ENCODE data around the gene CFL1. TPM values are rescaled to one million over a fixed set of nuclear protein-coding genes. Genes with fewer than 3 reads are reported as not detected.
A peak's percentile ranks its signal among the peaks of the same experiment; 100 is the strongest.

CFL1 gene
- total RNA-seq, 4 donors from 2014 or later, result 961 to 2,313 (median 1,456) TPM

- TF ChIP-seq POLR2A (IDR thresholded peaks at IDR 0.05) (peak in 1 of 2 donors; percentile 19), CTCF (IDR thresholded peaks at IDR 0.05) (no peak)
- Histone ChIP-seq H3K36me3 (no peaks in the 10 kb centered on the region), H3K4me1 (peaks cover 0 to 61% (median 35%) of the 10 kb centered on the region in 4 donors), H3K9me3 (no peaks in the 10 kb centered on the region), H3K27me3 (no peaks in the 10 kb centered on the region), H3K4me3 (peak overlapping the region; percentile 63 to 75 (median 71)), H3K27ac (peak overlapping the region; percentile 89 to 99 (median 93))
- peak in 2 of 3 donors; percentile 57 to 61 for DNase-seq
Measured at GRCh38 chr11:65891219-65892136, 33.5 kb upstream of the CFL1 start.

- TF ChIP-seq POLR2A (IDR thresholded peaks at IDR 0.05) (peak; percentile 83 to 95), CTCF (IDR thresholded peaks at IDR 0.05) (peak in 4 of 6 experiments; percentile 19 to 38 (median 37))
- no peaks in the 10 kb centered on the region for H3K27me3 ChIP-seq
- peaks cover 0 to under 1% (median 0%) of the 10 kb centered on the region in 3 donors for H3K36me3 ChIP-seq
- peak within 1 kb of the TSS; percentile 63 to 83 (median 76) for H3K4me3 ChIP-seq
- peak; percentile 98 to 100 (median 99) for DNase-seq
- H3K9me3 ChIP-seq, result no peaks in the 10 kb centered on the region
- peaks cover 0 to 70% (median 35%) of the 10 kb centered on the region in 4 donors for H3K4me1 ChIP-seq
- H3K27ac ChIP-seq, result peak within 1 kb of the TSS; percentile 89 to 99 (median 93)
Measured at GRCh38 chr11:65890324-65891218, 32.6 kb upstream of the CFL1 start, which contains the start of gene CCDC85B. Gene CCDC85B (plus strand): TSS chr11:65890673. CDS start chr11:65890784, 111 bp downstream.

- peak; percentile 85 to 90 for TF ChIP-seq POLR2A (IDR thresholded peaks at IDR 0.05)
- peak; percentile 83 to 98 (median 96) for TF ChIP-seq CTCF (IDR thresholded peaks at IDR 0.05)
- DNase-seq, result peak; percentile 96 to 99 (median 98)
- H3K27me3 ChIP-seq, result no peaks in the 10 kb centered on the region
- peaks cover 0 to 18% (median 0%) of the 10 kb centered on the region in 3 donors for H3K36me3 ChIP-seq
- H3K27ac ChIP-seq, result peak within 1 kb of the TSS; percentile 89 to 99 (median 93)
- H3K9me3 ChIP-seq, result no peaks in the 10 kb centered on the region
- peak within 1 kb of the TSS; percentile 63 to 83 (median 76) for H3K4me3 ChIP-seq
- H3K4me1 ChIP-seq, result peaks cover 0 to 75% (median 34%) of the 10 kb centered on the region in 4 donors
Measured at GRCh38 chr11:65888163-65888814, 30.3 kb upstream of the CFL1 start, which contains the start of gene FIBP. Gene FIBP (minus strand): TSS chr11:65888471. CDS start chr11:65888418, 53 bp downstream.

- DNase-seq, result no peak
- Histone ChIP-seq H3K4me3 (peak overlapping the region; percentile 63 to 83 (median 76)), H3K9me3 (no peaks in the 10 kb centered on the region), H3K27me3 (no peaks in the 10 kb centered on the region), H3K4me1 (peaks cover 0 to 70% (median 29%) of the 10 kb centered on the region in 4 donors), H3K36me3 (peaks cover 0 to 23% (median 0%) of the 10 kb centered on the region in 3 donors), H3K27ac (peak overlapping the region; percentile 89 to 99 (median 93))
- TF ChIP-seq CTCF (IDR thresholded peaks at IDR 0.05) (no peak), POLR2A (IDR thresholded peaks at IDR 0.05) (no peak)
Measured at GRCh38 chr11:65887723-65888162, 29.8 kb upstream of the CFL1 start.
